Measurements from ENCODE around the gene JHY. TPM values are rescaled to one million over a fixed set of nuclear protein-coding genes. Genes with fewer than 3 reads are reported as not detected.
A peak's percentile ranks its signal among the peaks of the same experiment; 100 is the strongest.

JHY gene
- total and polyA plus RNA-seq, 8 donors: 0.45 to 13.4 (median 1.4) TPM; not detected in 1

- no peaks in the 10 kb centered on the region for H3K9me3 ChIP-seq
- H3K36me3 ChIP-seq: peaks cover 0 to 8% (median 0%) of the 10 kb centered on the region in 4 donors
- peak overlapping the region; percentile 71 to 86 (median 81) for H3K27ac ChIP-seq
- peak overlapping the region; percentile 63 to 69 (median 66) for H3K4me3 ChIP-seq
- no peak for TF ChIP-seq POLR2A (IDR thresholded peaks at IDR 0.05)
- no peak for TF ChIP-seq CTCF (IDR thresholded peaks at IDR 0.05)
- TF ChIP-seq EP300 (IDR thresholded peaks at IDR 0.05): no peak
- no peak for TF ChIP-seq POLR2AphosphoS5 (IDR thresholded peaks at IDR 0.05)
- DNase-seq: peak; percentile 41 to 88
- intact Hi-C loops (cut with DNase I; ENCODE audit: low total_unique reads): no loop called here
- H3K4me1 ChIP-seq: peaks cover 5 to 20% (median 9%) of the 10 kb centered on the region in 4 donors
- peaks cover 0 to 10% (median 0%) of the 10 kb centered on the region in 3 donors for H3K27me3 ChIP-seq
- WGBS, 5 donors: 0 to 3% (median 1%) methylated on average over 17 to 62 of the region's 63 CpGs
Measured at GRCh38 chr11:122882857-122883645, 492 bp downstream of the JHY start.

- H3K27ac ChIP-seq: peak overlapping the region in 4 of 5 donors; percentile 73 to 86 (median 81)
- H3K36me3 ChIP-seq: peaks cover 0 to 8% (median 0%) of the 10 kb centered on the region in 4 donors
- DNase-seq: no peak
- WGBS, 5 donors: 45 to 56% (median 51%) methylated on average over 3 of the region's 3 CpGs
- no peaks in the 10 kb centered on the region for H3K9me3 ChIP-seq
- H3K27me3 ChIP-seq: peaks cover 0 to 10% (median 0%) of the 10 kb centered on the region in 3 donors
- TF ChIP-seq CTCF (IDR thresholded peaks at IDR 0.05): no peak
- no peak for TF ChIP-seq EP300 (IDR thresholded peaks at IDR 0.05)
- no peak for TF ChIP-seq POLR2AphosphoS5 (IDR thresholded peaks at IDR 0.05)
- TF ChIP-seq POLR2A (IDR thresholded peaks at IDR 0.05): no peak
- peaks cover 5 to 20% (median 9%) of the 10 kb centered on the region in 4 donors for H3K4me1 ChIP-seq
- H3K4me3 ChIP-seq: peak overlapping the region; percentile 63 to 69 (median 66)
- intact Hi-C loops (cut with DNase I; ENCODE audit: low total_unique reads): no loop called here
Measured at GRCh38 chr11:122883646-122883979, 1.1 kb downstream of the JHY start.

- Histone ChIP-seq H3K4me3 (no peak overlapping the region), H3K27me3 (no peaks in the 10 kb centered on the region), H3K36me3 (peaks cover 0 to 8% (median 0%) of the 10 kb centered on the region in 4 donors), H3K27ac (no peak overlapping the region), H3K9me3 (no peaks in the 10 kb centered on the region), H3K4me1 (peaks cover 0 to 11% (median 4%) of the 10 kb centered on the region in 4 donors)
- DNase-seq: no peak
- TF ChIP-seq POLR2AphosphoS5 (IDR thresholded peaks at IDR 0.05) (no peak), EP300 (IDR thresholded peaks at IDR 0.05) (no peak), CTCF (IDR thresholded peaks at IDR 0.05) (no peak)
- intact Hi-C loops (cut with DNase I; ENCODE audit: low total_unique reads): no loop called here
- 63 to 80% (median 78%) methylated on average over 2 of the region's 2 CpGs for WGBS, 5 donors
Measured at GRCh38 chr11:122888162-122888561, 5.6 kb downstream of the JHY start.

- no peak overlapping the region for H3K27ac ChIP-seq
- peaks cover 0 to 5% (median 0%) of the 10 kb centered on the region in 4 donors for H3K36me3 ChIP-seq
- DNase-seq: no peak
- no peak for TF ChIP-seq POLR2AphosphoS5 (IDR thresholded peaks at IDR 0.05)
- no peak for TF ChIP-seq CTCF (IDR thresholded peaks at IDR 0.05)
- TF ChIP-seq EP300 (IDR thresholded peaks at IDR 0.05): no peak
- no peak for TF ChIP-seq POLR2A (IDR thresholded peaks at IDR 0.05)
- no peak overlapping the region for H3K4me3 ChIP-seq
- intact Hi-C loops (cut with DNase I; ENCODE audit: low total_unique reads): no loop called here
- WGBS, 5 donors: 79 to 89% (median 87%) methylated on average over 5 of the region's 5 CpGs
- no peaks in the 10 kb centered on the region for H3K9me3 ChIP-seq
- H3K27me3 ChIP-seq: no peaks in the 10 kb centered on the region
- H3K4me1 ChIP-seq: no peaks in the 10 kb centered on the region
Measured at GRCh38 chr11:122893131-122893530, 10.6 kb downstream of the JHY start.

All from stomach (tissue), 9 donors.